HepG2 (cell line): Measurements from ENCODE around the gene PARN. TPM values are rescaled to one million over a fixed set of nuclear protein-coding genes. Genes with fewer than 3 reads are reported as not detected.

Experiments
- ARNT2 ChIP-seq: sonication (generic); formaldehyde crosslinking; IDR thresholded peaks from 2 replicates; pipeline ENCODE4 v1.8.0; 2022; ENCODE audit warnings: mild to moderate bottlenecking, low read depth, missing genetic modification reagents, moderate library complexity
- ATM ChIP-seq: fragments of 450-650 bp; IDR thresholded peaks from 2 replicates; pipeline ENCODE4 v1.7.1; 2017; ENCODE audit warnings: mild to moderate bottlenecking, borderline replicate concordance
- CENPT ChIP-seq: sonication (generic); formaldehyde crosslinking; IDR thresholded peaks from 2 replicates; pipeline ENCODE4 v1.8.0; 2022; ENCODE audit warnings: low read depth, mild to moderate bottlenecking, moderate library complexity, missing genetic modification reagents
- FOXK2 ChIP-seq: fragments of 450-650 bp; IDR thresholded peaks from 2 replicates; pipeline ENCODE4 v1.6.1; 2016
- GMEB2 ChIP-seq: IDR thresholded peaks from 2 replicates; pipeline ENCODE4 v1.6.1; 2016; ENCODE audit warnings: missing biosample characterization, missing genetic modification reagents, low read depth
- HES4 ChIP-seq: sonication (generic); formaldehyde crosslinking; IDR thresholded peaks from 2 replicates; pipeline ENCODE4 v1.9.0; 2021; ENCODE audit warnings: mild to moderate bottlenecking, missing genetic modification reagents, borderline replicate concordance
- KDM5B ChIP-seq: sonication (generic); formaldehyde crosslinking; IDR thresholded peaks from 2 replicates; pipeline ENCODE4 v1.4.0; 2020; ENCODE audit warnings: missing genetic modification reagents, mild to moderate bottlenecking, borderline replicate concordance
- PTBP1 ChIP-seq: fragments of 200-400 bp; formaldehyde crosslinking; IDR thresholded peaks from 2 replicates; pipeline ENCODE4 v1.6.1; 2018; ENCODE audit warnings: low read length, low read depth; ENCODE audit not compliant: poor library complexity, severe bottlenecking
- ZNF362 ChIP-seq: sonication (generic); formaldehyde crosslinking; IDR thresholded peaks from 2 replicates; pipeline ENCODE4 v1.4.0; 2020; ENCODE audit warnings: missing genetic modification reagents, mild to moderate bottlenecking, borderline replicate concordance
- ZNF407 ChIP-seq: sonication (generic); formaldehyde crosslinking; IDR thresholded peaks from one replicate; pipeline ENCODE4 v1.5.1; 2020; ENCODE audit warnings: mild to moderate bottlenecking, missing genetic modification reagents; ENCODE audit errors: not compliant biosample characterization
- ZNF430 ChIP-seq: sonication (generic); formaldehyde crosslinking; IDR thresholded peaks from 2 replicates; pipeline ENCODE4 v1.9.0; 2021; ENCODE audit warnings: mild to moderate bottlenecking, missing genetic modification reagents
- ZNF747 ChIP-seq: sonication (generic); formaldehyde crosslinking; IDR thresholded peaks from 2 replicates; pipeline ENCODE4 v1.8.1; 2023; ENCODE audit warnings: missing genetic modification reagents, mild to moderate bottlenecking, borderline replicate concordance
- polyA plus RNA-seq, 8 experiments: library from polyadenylated mRNA; depleted of rRNA in 3 of 8; stranded (reverse) in 7 of 8; unstranded in 1 of 8; fragments of >200 nt; fragmentation: Illumina TruSeq in 4 of 8; extraction: Trizol in 4 of 8; gene quantifications; 2 replicates each; pipeline versions ENCODE4 v1.2.1 to v1.2.3, GENCODE V29; 2011 to 2016; ENCODE audit warnings: low read depth in 4 of 8, missing spikeins in 1 of 8, mixed read lengths in 1 of 8; ENCODE audit not compliant: insufficient read depth in 1 of 8
- total RNA-seq, 5 experiments: library from RNA; depleted of rRNA; stranded (reverse); fragments of >200 nt; fragmentation: Illumina TruSeq; extraction: Trizol; gene quantifications; 2 replicates each; pipeline ENCODE4 v1.2.3, GENCODE V29; 2016; ENCODE audit warnings: low read depth in 1 of 5

PARN gene
- total and polyA plus RNA-seq, 2 of the 13 experiments (the other 11 are each of a cell fraction or from before 2014, with no cell fraction given): 13.3 to 47.6 TPM

GRCh38 chr16:14405611-14406537 lies 224.2 kb downstream of the PARN start (continued):
- TF ChIP-seq ZNF362 (CRISPR knock-in tag) (no peak; the same call in 1 of the 2 replicates), PTBP1 (no peak), KDM5B (CRISPR knock-in tag) (peak; percentile 96), GMEB2 (no peak), ZNF747 (CRISPR knock-in tag) (peak; percentile 99), ZNF430 (CRISPR knock-in tag) (peak; percentile 97; the same call in 1 of the 2 replicates), ZNF407 (CRISPR knock-in tag) (peak; percentile 91), ATM (no peak), CENPT (CRISPR knock-in tag) (no peak), FOXK2 (0 out of 2 replicates have a peak, but pooled peaks have one; percentile 48), ARNT2 (CRISPR knock-in tag) (peak; percentile 80), HES4 (CRISPR knock-in tag) (peak; percentile 95)
